Activated naive CD4-positive, alpha-beta T cell (primary cell): ENCODE measurements around the gene RABGGTA.
"Not testable (repeated sequence)": the region's sequence is repeated elsewhere in the genome, so short reads cannot be mapped to it uniquely, and the experiment has no call there.

ENCODE experiments used
- DNase-seq, 4 experiments: peaks; one replicate each; lab custom pipeline; 2025; lab: John Stamatoyannopoulos, UW

RABGGTA gene

GRCh38 chr14:24260780-24261157 lies 10.6 kb downstream of the RABGGTA start:
- DNase-seq = no peak

- DNase-seq = no peak
These were observed 11.2 kb downstream of the RABGGTA start for GRCh38 chr14:24260026-24260779.

- DNase-seq = no peak
These were observed 11.9 kb downstream of the RABGGTA start for GRCh38 chr14:24259282-24260025.

GRCh38 chr14:24258548-24259265 lies 12.7 kb downstream of the RABGGTA start:
- DNase-seq = no peak

- no peak for DNase-seq
These were observed 13.3 kb downstream of the RABGGTA start for GRCh38 chr14:24258119-24258518.

GRCh38 chr14:24256960-24257359 lies 14.4 kb downstream of the RABGGTA start:
- DNase-seq = no peak

GRCh38 chr14:24255931-24256711 lies 15.3 kb downstream of the RABGGTA start:
- no peak for DNase-seq

GRCh38 chr14:24255438-24255837 lies 16.0 kb downstream of the RABGGTA start:
- no peak for DNase-seq

- DNase-seq = no peak
These were observed 16.6 kb downstream of the RABGGTA start for GRCh38 chr14:24254630-24255392.

- no peak for DNase-seq
These were observed 17.5 kb downstream of the RABGGTA start for GRCh38 chr14:24253936-24254335.

GRCh38 chr14:24252289-24253124 lies 18.9 kb downstream of the RABGGTA start:
- no peak for DNase-seq

- no peak for DNase-seq
These were observed 19.5 kb downstream of the RABGGTA start for GRCh38 chr14:24251880-24252288.

GRCh38 chr14:24250354-24250753 lies 21.0 kb downstream of the RABGGTA start:
- DNase-seq = no peak

GRCh38 chr14:24249230-24250021 lies 22.0 kb downstream of the RABGGTA start:
- DNase-seq = no peak

GRCh38 chr14:24247422-24247821 lies 24.0 kb downstream of the RABGGTA start:
- DNase-seq = no peak

- DNase-seq = no peak
These were observed 24.6 kb downstream of the RABGGTA start for GRCh38 chr14:24246765-24247212.

- DNase-seq = not testable (repeated sequence)
These were observed 26.0 kb downstream of the RABGGTA start for GRCh38 chr14:24245350-24245749.

- no peak for DNase-seq
These were observed 28.0 kb downstream of the RABGGTA start for GRCh38 chr14:24243336-24243836.

- peak; percentile 92 to 97 (median 93) for DNase-seq
These were observed 29.5 kb downstream of the RABGGTA start for GRCh38 chr14:24241829-24242443.
